Right atrium auricular region (tissue), 2 donors: Measurements from ENCODE around the gene RASSF3. TPM values are rescaled to one million over a fixed set of nuclear protein-coding genes. Genes with fewer than 3 reads are reported as not detected.

Source experiments
- DNase-seq: peaks from one replicate; pipeline ENCODE4 v3.0.0-alpha.2; 2019; ENCODE audit warnings: low spot score
- H3K27ac ChIP-seq, 2 donors: fragments of 200-600 bp; sonication (generic); 1 replicate in 1 of 2; 2 replicates in 1 of 2; pipeline ENCODE4 v1.5.1; 2016 to 2019
- H3K27me3 ChIP-seq, 2 donors: fragments of 200-600 bp; sonication (generic); one replicate each; pipeline versions ENCODE4 v1.5.1 to v1.6.0; 2017 to 2019
- H3K36me3 ChIP-seq: fragments of 200-600 bp; sonication (generic); one replicate; pipeline ENCODE4 v1.5.1; 2016
- H3K4me1 ChIP-seq, 2 donors: fragments of 200-600 bp; sonication (generic); one replicate each; pipeline versions ENCODE4 v1.5.1 to v1.6.0; 2017 to 2019
- H3K4me3 ChIP-seq, 2 donors: fragments of 200-600 bp; sonication (generic); 1 replicate in 1 of 2; 2 replicates in 1 of 2; pipeline ENCODE4 v1.5.1; 2017 to 2019; ENCODE audit warnings: mild to moderate bottlenecking in 1 of 2, moderate library complexity in 1 of 2
- H3K9me3 ChIP-seq, 2 donors: fragments of 200-600 bp; sonication (generic); one replicate each; pipeline ENCODE4 v1.5.1; 2019
- total RNA-seq, 2 donors: library from RNA; depleted of rRNA; stranded (reverse); fragments of >200 nt; gene quantifications; one replicate each; pipeline ENCODE4 v1.1.0, GENCODE V29; 2016
- TF ChIP-seq, protein P1 (sequence below), 2 donors: fragments of 200-600 bp; sonication (generic); IDR thresholded peaks; one replicate each; pipeline ENCODE4 v1.5.1; 2019; ENCODE audit warnings: antibody characterized with exemption in 2 of 2

The RASSF3 gene
- total RNA-seq, 2 donors from 2014 or later: 55.4 to 88.4 TPM

GRCh38 chr12:64600164-64600561 is 10.1 kb upstream of the RASSF3 start:
- Histone ChIP-seq H3K36me3 (no peaks in the 10 kb centered on the region), H3K4me3 (no peak overlapping the region), H3K27me3 (no peaks in the 10 kb centered on the region), H3K4me1 (no peaks in the 10 kb centered on the region), H3K9me3 (no peaks in the 10 kb centered on the region), H3K27ac (no peak overlapping the region)
- DNase-seq: no peak
- TF ChIP-seq, protein P1, sequence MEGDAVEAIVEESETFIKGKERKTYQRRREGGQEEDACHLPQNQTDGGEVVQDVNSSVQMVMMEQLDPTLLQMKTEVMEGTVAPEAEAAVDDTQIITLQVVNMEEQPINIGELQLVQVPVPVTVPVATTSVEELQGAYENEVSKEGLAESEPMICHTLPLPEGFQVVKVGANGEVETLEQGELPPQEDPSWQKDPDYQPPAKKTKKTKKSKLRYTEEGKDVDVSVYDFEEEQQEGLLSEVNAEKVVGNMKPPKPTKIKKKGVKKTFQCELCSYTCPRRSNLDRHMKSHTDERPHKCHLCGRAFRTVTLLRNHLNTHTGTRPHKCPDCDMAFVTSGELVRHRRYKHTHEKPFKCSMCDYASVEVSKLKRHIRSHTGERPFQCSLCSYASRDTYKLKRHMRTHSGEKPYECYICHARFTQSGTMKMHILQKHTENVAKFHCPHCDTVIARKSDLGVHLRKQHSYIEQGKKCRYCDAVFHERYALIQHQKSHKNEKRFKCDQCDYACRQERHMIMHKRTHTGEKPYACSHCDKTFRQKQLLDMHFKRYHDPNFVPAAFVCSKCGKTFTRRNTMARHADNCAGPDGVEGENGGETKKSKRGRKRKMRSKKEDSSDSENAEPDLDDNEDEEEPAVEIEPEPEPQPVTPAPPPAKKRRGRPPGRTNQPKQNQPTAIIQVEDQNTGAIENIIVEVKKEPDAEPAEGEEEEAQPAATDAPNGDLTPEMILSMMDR (IDR thresholded peaks at IDR 0.05): no peak

- Histone ChIP-seq H3K4me3 (no peak overlapping the region), H3K36me3 (no peaks in the 10 kb centered on the region), H3K9me3 (no peaks in the 10 kb centered on the region), H3K27me3 (no peaks in the 10 kb centered on the region), H3K27ac (no peak overlapping the region), H3K4me1 (no peaks in the 10 kb centered on the region)
- TF ChIP-seq, protein P1 (IDR thresholded peaks at IDR 0.05): no peak
- DNase-seq: no peak
These were observed 7.0 kb upstream of the RASSF3 start for GRCh38 chr12:64603183-64603841.

GRCh38 chr12:64608901-64609535 is 1.3 kb upstream of the RASSF3 start:
- DNase-seq: peak; percentile 63
- Histone ChIP-seq H3K36me3 (no peaks in the 10 kb centered on the region), H3K27ac (peak overlapping the region; percentile 87 to 94), H3K27me3 (no peaks in the 10 kb centered on the region), H3K4me1 (peaks cover 0 to 23% of the 10 kb centered on the region in 2 donors), H3K9me3 (no peaks in the 10 kb centered on the region), H3K4me3 (peak overlapping the region; percentile 84 to 87)
- TF ChIP-seq, protein P1 (IDR thresholded peaks at IDR 0.05): no peak

GRCh38 chr12:64609536-64610078 is 688 bp upstream of the RASSF3 start:
- H3K9me3 ChIP-seq: no peaks in the 10 kb centered on the region
- H3K27ac ChIP-seq: peak overlapping the region; percentile 87 to 94
- TF ChIP-seq, protein P1 (IDR thresholded peaks at IDR 0.05): no peak
- peak overlapping the region; percentile 84 to 87 for H3K4me3 ChIP-seq
- H3K27me3 ChIP-seq: no peaks in the 10 kb centered on the region
- H3K4me1 ChIP-seq: peaks cover 0 to 23% of the 10 kb centered on the region in 2 donors
- no peaks in the 10 kb centered on the region for H3K36me3 ChIP-seq
- DNase-seq: no peak

- H3K4me1 ChIP-seq: peaks cover 0 to 29% of the 10 kb centered on the region in 2 donors
These were observed 505 bp downstream of the RASSF3 start for GRCh38 chr12:64610660-64611340.

More at GRCh38 chr12:64610660-64611340, 505 bp downstream of the RASSF3 start:
- Histone ChIP-seq H3K36me3 (no peaks in the 10 kb centered on the region), H3K27ac (peak overlapping the region; percentile 87 to 94), H3K4me3 (peak overlapping the region; percentile 84 to 87), H3K9me3 (no peaks in the 10 kb centered on the region), H3K27me3 (no peaks in the 10 kb centered on the region)
- DNase-seq: peak; percentile 69
- TF ChIP-seq, protein P1 (IDR thresholded peaks at IDR 0.05): peak in 1 of 2 donors; percentile 9
